Renal cortex interstitium (tissue), 11 donors: ENCODE data around the gene POFUT2. TPM values are rescaled to one million over a fixed set of nuclear protein-coding genes. Genes with fewer than 3 reads are reported as not detected.

Source experiments
- DNase-seq, 11 donors: peaks; one replicate each; pipeline ENCODE4 v3.0.0-alpha.2; 2013; ENCODE audit warnings: low read depth in 9 of 11, low spot score in 4 of 11; ENCODE audit errors: extremely low read depth in 1 of 11
- polyA plus RNA-seq, 3 donors: library from polyadenylated mRNA; unstranded; fragments of 120-200 nt; gene quantifications; one replicate each; pipeline ENCODE4 v1.2.1, GENCODE V29; 2013; ENCODE audit not compliant: insufficient read length in 3 of 3

Gene POFUT2
- polyA plus RNA-seq, 3 donors, result 31.0 to 45.0 (median 37.1) TPM

GRCh38 chr21:45303751-45304475, 16.2 kb upstream of the POFUT2 start:
- no peak for DNase-seq

- no peak for DNase-seq
Observed at GRCh38 chr21:45303091-45303615, 15.5 kb upstream of the POFUT2 start.

GRCh38 chr21:45302082-45303061, 14.7 kb upstream of the POFUT2 start:
- no peak for DNase-seq

- DNase-seq, result no peak
Observed at GRCh38 chr21:45301521-45302081, 13.9 kb upstream of the POFUT2 start.

GRCh38 chr21:45300786-45301520, 13.3 kb upstream of the POFUT2 start:
- no peak for DNase-seq

- no peak for DNase-seq
Observed at GRCh38 chr21:45299864-45300785, 12.4 kb upstream of the POFUT2 start.

GRCh38 chr21:45299026-45299863, 11.6 kb upstream of the POFUT2 start:
- DNase-seq, result no peak

GRCh38 chr21:45297869-45298268, 10.2 kb upstream of the POFUT2 start:
- DNase-seq, result no peak

- no peak for DNase-seq
Observed at GRCh38 chr21:45297329-45297728, 9.6 kb upstream of the POFUT2 start.

- DNase-seq, result no peak
Observed at GRCh38 chr21:45296638-45297037, 8.9 kb upstream of the POFUT2 start.

GRCh38 chr21:45295576-45296365, 8.1 kb upstream of the POFUT2 start:
- DNase-seq, result peak in 1 of 11 donors; percentile 61

GRCh38 chr21:45294509-45295291, 7.0 kb upstream of the POFUT2 start:
- peak in 9 of 11 donors; percentile 66 to 88 (median 83) for DNase-seq

GRCh38 chr21:45293726-45294401, 6.2 kb upstream of the POFUT2 start:
- DNase-seq, result no peak

- DNase-seq, result no peak
Observed at GRCh38 chr21:45293220-45293725, 5.6 kb upstream of the POFUT2 start.
